ENCODE data around the gene BMP8A. TPM values are rescaled to one million over a fixed set of nuclear protein-coding genes. Genes with fewer than 3 reads are reported as not detected.

Gene BMP8A
- total RNA-seq, 1 donor from 2014 or later = 2.9 TPM

DNA sequence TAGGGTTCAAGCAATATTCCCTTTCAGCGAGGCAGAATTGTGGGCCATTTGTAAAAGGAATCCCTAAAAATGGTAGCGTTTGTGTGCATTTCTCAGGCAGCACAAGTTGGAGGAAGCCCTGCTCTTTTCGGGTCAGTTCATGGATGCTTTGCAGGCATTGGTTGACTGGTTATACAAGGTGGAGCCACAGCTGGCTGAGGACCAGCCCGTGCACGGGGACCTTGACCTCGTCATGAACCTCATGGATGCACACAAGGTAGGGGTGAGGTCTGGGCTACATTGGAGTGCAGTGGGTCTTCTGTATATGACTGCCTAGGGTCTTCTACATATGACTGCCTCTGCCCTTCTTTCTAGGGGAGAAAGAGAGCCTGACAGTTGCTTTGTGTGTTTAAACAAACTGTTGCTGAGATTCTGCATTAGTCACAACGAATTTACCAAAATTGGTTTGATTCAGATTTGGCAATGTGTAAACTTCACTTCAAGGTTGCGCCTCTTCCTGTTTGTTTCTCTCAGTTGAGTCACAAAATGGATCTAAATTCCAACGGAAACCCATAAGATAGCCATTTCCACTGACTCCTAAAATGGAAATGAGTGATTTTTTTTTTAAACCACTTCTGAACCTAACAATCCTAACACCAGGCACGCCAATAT, 40.4 kb upstream of the BMP8A start:
- Histone ChIP-seq H3K4me1 (no peaks in the 10 kb centered on the region), H3K9me3 (no peaks in the 10 kb centered on the region), H3K27ac (no peak overlapping the region), H3K4me3 (no peak overlapping the region), H3K36me3 (peaks cover 10 to 95% of the 10 kb centered on the region in 2 donors), H3K27me3 (no peaks in the 10 kb centered on the region)
- intact Hi-C loops (cut with DNase I) = no loop called here
- no peak for DNase-seq (ENCODE audit: extremely low spot score in 2 of 2)
- no peak for TF ChIP-seq CTCF (IDR thresholded peaks at IDR 0.05)
- TF ChIP-seq POLR2A (IDR thresholded peaks at IDR 0.05) = no peak
- no peak for TF ChIP-seq POLR2AphosphoS5 (IDR thresholded peaks at IDR 0.05; ENCODE audit: insufficient read depth in 1 of 2, low read depth in 1 of 2)

GRCh38 chr1:39452081-39452480, 39.4 kb upstream of the BMP8A start:
- H3K36me3 ChIP-seq = peaks cover 6 to 96% of the 10 kb centered on the region in 2 donors

GRCh38 chr1:39452540-39452939, 38.9 kb upstream of the BMP8A start:
- Histone ChIP-seq H3K36me3 (peaks cover 1 to 96% of the 10 kb centered on the region in 2 donors), H3K4me3 (no peak overlapping the region), H3K27me3 (no peaks in the 10 kb centered on the region), H3K4me1 (no peaks in the 10 kb centered on the region), H3K27ac (no peak overlapping the region), H3K9me3 (no peaks in the 10 kb centered on the region)
- DNase-seq (ENCODE audit: extremely low spot score in 2 of 2) = no peak
- TF ChIP-seq POLR2A (IDR thresholded peaks at IDR 0.05) (no peak), POLR2AphosphoS5 (IDR thresholded peaks at IDR 0.05; ENCODE audit: insufficient read depth in 1 of 2, low read depth in 1 of 2) (no peak), CTCF (IDR thresholded peaks at IDR 0.05) (no peak)
- intact Hi-C loops (cut with DNase I) = no loop called here

More at GRCh38 chr1:39452081-39452480, 39.4 kb upstream of the BMP8A start:
- H3K4me3 ChIP-seq = no peak overlapping the region
- intact Hi-C loops (cut with DNase I) = no loop called here
- H3K4me1 ChIP-seq = no peaks in the 10 kb centered on the region
- DNase-seq (ENCODE audit: extremely low spot score in 2 of 2) = no peak
- H3K9me3 ChIP-seq = no peaks in the 10 kb centered on the region
- no peak overlapping the region for H3K27ac ChIP-seq
- TF ChIP-seq CTCF (IDR thresholded peaks at IDR 0.05) = no peak
- no peak for TF ChIP-seq POLR2AphosphoS5 (IDR thresholded peaks at IDR 0.05; ENCODE audit: insufficient read depth in 1 of 2, low read depth in 1 of 2)
- no peak for TF ChIP-seq POLR2A (IDR thresholded peaks at IDR 0.05)
- H3K27me3 ChIP-seq = no peaks in the 10 kb centered on the region

DNA sequence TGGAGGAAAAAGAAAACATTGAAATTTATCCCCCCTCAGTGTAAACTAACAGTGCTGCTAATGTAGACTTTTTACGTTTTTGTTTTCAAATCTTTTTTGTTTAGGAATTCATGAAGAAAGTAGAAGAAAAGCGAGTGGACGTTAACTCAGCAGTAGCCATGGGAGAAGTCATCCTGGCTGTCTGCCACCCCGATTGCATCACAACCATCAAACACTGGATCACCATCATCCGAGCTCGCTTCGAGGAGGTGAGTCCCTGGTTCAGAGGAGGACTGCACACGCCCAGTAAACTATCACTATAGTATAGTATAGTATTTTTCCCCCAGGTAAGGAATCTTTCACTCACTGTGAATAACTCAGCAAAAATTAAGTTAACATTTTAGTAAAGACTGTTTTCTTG, 37.8 kb upstream of the BMP8A start:
- Histone ChIP-seq H3K4me1 (no peaks in the 10 kb centered on the region), H3K4me3 (no peak overlapping the region), H3K27me3 (no peaks in the 10 kb centered on the region), H3K9me3 (no peaks in the 10 kb centered on the region), H3K36me3 (peaks cover 6 to 96% of the 10 kb centered on the region in 2 donors), H3K27ac (no peak overlapping the region)
- intact Hi-C loops (cut with DNase I) = no loop called here
- TF ChIP-seq CTCF (IDR thresholded peaks at IDR 0.05) = no peak
- no peak for TF ChIP-seq POLR2A (IDR thresholded peaks at IDR 0.05)
- no peak for TF ChIP-seq POLR2AphosphoS5 (IDR thresholded peaks at IDR 0.05; ENCODE audit: insufficient read depth in 1 of 2, low read depth in 1 of 2)
- DNase-seq (ENCODE audit: extremely low spot score in 2 of 2) = no peak

GRCh38 chr1:39458991-39459390, 32.4 kb upstream of the BMP8A start:
- TF ChIP-seq POLR2A (IDR thresholded peaks at IDR 0.05) (no peak), CTCF (IDR thresholded peaks at IDR 0.05) (no peak), POLR2AphosphoS5 (IDR thresholded peaks at IDR 0.05; ENCODE audit: insufficient read depth in 1 of 2, low read depth in 1 of 2) (no peak)
- peaks cover 9 to 100% of the 10 kb centered on the region in 2 donors for H3K36me3 ChIP-seq
- no peak overlapping the region for H3K4me3 ChIP-seq
- H3K27me3 ChIP-seq = no peaks in the 10 kb centered on the region
- no peak overlapping the region for H3K27ac ChIP-seq
- H3K4me1 ChIP-seq = no peaks in the 10 kb centered on the region
- no peaks in the 10 kb centered on the region for H3K9me3 ChIP-seq
- intact Hi-C loops (cut with DNase I) = no loop called here
- DNase-seq (ENCODE audit: extremely low spot score in 2 of 2) = no peak
